ENCODE results near the gene MAPK12.

The MAPK12 gene

DNA sequence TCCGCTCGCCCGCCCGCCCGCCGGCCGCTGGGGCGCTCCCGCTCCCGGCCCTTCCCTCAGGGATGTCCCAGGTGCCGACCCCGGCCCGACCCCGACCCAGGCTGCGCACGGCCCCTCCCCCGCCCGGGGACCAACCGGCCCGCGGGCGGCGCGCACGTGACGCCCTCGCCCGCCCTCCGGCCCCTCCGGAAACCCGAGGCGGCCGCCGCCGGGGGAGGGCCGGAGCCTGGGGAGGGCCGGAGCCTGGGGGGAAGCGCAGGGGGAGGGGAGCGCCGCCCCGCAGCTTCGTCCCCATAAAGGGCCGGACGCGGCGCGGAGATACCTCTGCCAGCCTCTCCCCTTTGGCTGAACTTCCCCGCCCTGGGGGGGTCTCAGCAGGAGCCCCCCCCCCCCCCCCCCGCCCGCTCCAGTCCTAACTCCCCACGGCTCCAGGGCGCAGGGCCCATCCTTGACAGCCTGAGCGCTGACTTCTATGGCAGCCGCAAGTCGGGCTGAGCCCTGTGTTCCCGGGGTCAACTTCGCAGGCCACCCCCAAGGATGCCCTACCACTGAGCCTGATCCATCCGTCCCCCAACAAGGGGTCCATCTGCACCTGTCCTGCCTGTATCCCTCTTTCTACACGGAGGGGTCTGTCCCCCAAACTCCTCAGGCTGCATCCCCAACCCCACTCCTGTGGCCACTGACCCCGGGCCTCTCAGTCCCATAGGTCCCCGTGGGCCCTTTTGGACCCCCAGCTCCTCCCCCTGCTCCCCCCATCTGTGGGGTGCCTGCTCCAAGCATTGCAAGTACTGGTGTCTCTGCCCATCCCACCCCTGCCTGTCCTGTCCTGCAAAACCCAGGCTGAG, at the start of gene MAPK12:
MAPK12 (minus strand) TSS at position 69 of the 845 bp plus-strand sequence. CDS start 174 bp downstream, outside the sequence.
- H3K27ac ChIP-seq, result peak within 1 kb of the TSS; percentile 85
- no peak for TF ChIP-seq CTCF (conservative IDR thresholded peaks at IDR 0.05)

DNA sequence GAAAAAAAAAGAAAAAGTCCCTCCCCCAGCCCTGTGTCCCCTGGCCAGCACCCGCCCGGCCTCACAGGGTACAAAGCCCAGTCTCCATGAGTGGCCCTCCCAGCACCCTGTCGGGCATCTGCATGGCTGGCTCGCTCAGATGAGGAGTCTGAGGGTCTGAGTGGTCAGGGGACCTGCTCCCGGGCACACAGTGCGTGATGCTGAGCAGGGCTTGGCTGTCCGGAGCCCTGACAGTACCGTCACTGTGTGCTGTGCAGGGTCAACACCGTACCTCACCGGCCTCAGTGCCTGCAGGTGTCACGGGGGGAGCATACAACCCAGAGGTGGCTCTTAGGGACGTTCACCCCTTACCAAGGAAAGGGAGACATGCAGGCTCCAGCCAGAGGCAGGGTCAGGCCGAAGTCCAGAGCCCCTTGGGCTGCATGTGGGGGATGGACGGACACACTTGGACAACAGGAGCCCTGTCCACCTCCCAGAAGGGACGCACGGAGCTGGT, 49.5 kb upstream of the MAPK12 start:
- TF ChIP-seq CTCF (conservative IDR thresholded peaks at IDR 0.05), result no peak
- no peak overlapping the region for H3K27ac ChIP-seq

GRCh38 chr22:50310031-50310722, 48.7 kb upstream of the MAPK12 start:
- H3K27ac ChIP-seq, result no peak overlapping the region
- no peak for TF ChIP-seq CTCF (conservative IDR thresholded peaks at IDR 0.05)

- H3K27ac ChIP-seq, result no peak overlapping the region
- TF ChIP-seq CTCF (conservative IDR thresholded peaks at IDR 0.05), result no peak
These were observed 48.1 kb upstream of the MAPK12 start for GRCh38 chr22:50309601-50309991.

DNA sequence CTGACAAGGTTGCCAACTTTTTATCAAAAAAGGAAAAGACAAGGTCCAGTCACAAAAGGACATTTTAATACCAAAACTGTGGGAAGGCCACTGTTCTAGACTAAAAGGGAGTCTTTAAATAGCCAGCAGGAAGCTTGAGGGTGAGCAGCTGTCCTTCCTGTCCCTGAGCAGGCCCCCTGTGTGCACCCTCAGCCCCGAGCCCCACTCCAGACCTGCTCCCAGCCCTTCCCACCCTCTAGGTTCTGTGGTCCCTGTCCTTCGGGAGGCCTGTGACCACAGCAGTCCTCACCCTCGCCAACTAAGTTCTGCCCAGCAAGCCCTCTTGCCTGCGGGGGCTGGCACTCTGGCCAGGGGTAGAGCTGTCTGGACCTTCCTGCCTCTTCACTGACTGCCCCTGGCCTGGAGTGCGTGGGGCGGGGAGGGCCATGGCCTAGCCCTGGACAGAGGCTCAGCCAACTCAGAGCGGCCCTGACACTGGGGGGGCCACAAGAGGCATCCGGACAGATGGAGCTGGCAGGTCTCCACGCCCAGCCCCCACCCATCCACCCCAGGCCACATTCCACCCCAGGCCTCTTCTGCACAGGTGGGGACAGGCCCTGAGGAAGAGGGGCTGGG, 47.6 kb upstream of the MAPK12 start:
- no peak overlapping the region for H3K27ac ChIP-seq
- no peak for TF ChIP-seq CTCF (conservative IDR thresholded peaks at IDR 0.05)

- H3K27ac ChIP-seq, result no peak overlapping the region
These were observed 47.1 kb upstream of the MAPK12 start for GRCh38 chr22:50308597-50308935.

More at GRCh38 chr22:50308597-50308935, 47.1 kb upstream of the MAPK12 start:
- TF ChIP-seq CTCF (conservative IDR thresholded peaks at IDR 0.05), result no peak
